Spinal cord (tissue), 10 donors: ENCODE data around the gene ENPEP. TPM values are rescaled to one million over a fixed set of nuclear protein-coding genes. Genes with fewer than 3 reads are reported as not detected.
"Not testable (repeated sequence)": the region's sequence is repeated elsewhere in the genome, so short reads cannot be mapped to it uniquely, and the experiment has no call there.

Experiments
- DNase-seq, 6 donors: peaks; one replicate each; pipeline versions ENCODE4 v3.0.0 to v3.0.0-alpha.2; 2013 to 2015; ENCODE audit warnings: low spot score in 6 of 6, low read depth in 4 of 6
- H3K27ac ChIP-seq: one replicate; pipeline ENCODE4 v1.5.1; 2013; ENCODE audit warnings: low read depth, low read length, control low read depth
- H3K27me3 ChIP-seq: one replicate; pipeline ENCODE4 v1.6.1; 2013; ENCODE audit warnings: low read length; ENCODE audit not compliant: control insufficient read depth, insufficient read depth
- H3K36me3 ChIP-seq: one replicate; pipeline ENCODE4 v1.6.1; 2013; ENCODE audit warnings: low read length; ENCODE audit not compliant: control insufficient read depth, insufficient read depth
- H3K4me1 ChIP-seq: one replicate; pipeline ENCODE4 v1.6.1; 2013; ENCODE audit warnings: low read length; ENCODE audit not compliant: control insufficient read depth, insufficient read depth
- H3K4me3 ChIP-seq: one replicate; pipeline ENCODE4 v1.5.1; 2013; ENCODE audit warnings: low read depth, low read length, control low read depth
- H3K9me3 ChIP-seq: one replicate; pipeline ENCODE4 v1.6.1; 2013; ENCODE audit warnings: low read length; ENCODE audit not compliant: control insufficient read depth, insufficient read depth
- WGBS: methylation state at CpG from one replicate; pipeline ENCODE4 v1.1.5; 2013; ENCODE audit warnings: missing lambda C conversion rate; ENCODE audit not compliant: insufficient coverage; 5-methylcytosine and 5-hydroxymethylcytosine counted together
- polyA plus RNA-seq, 2 donors: library from polyadenylated mRNA; unstranded; fragments of 120-200 nt; gene quantifications; one replicate each; pipeline ENCODE4 v1.2.1, GENCODE V29; 2013; ENCODE audit not compliant: insufficient read length in 2 of 2
- total RNA-seq, 2 donors: library from RNA; depleted of rRNA in 1 of 2; stranded (reverse); fragments of 120-200 nt in 1 of 2; fragments of >200 nt in 1 of 2; gene quantifications; one replicate each; pipeline versions ENCODE4 v1.2.3 to v1.2.4, GENCODE V29; 2013 to 2014
- donor health status: healthy.

ENPEP gene
- total and polyA plus RNA-seq, 4 donors = 2.5 to 13.2 (median 3.9) TPM

DNA sequence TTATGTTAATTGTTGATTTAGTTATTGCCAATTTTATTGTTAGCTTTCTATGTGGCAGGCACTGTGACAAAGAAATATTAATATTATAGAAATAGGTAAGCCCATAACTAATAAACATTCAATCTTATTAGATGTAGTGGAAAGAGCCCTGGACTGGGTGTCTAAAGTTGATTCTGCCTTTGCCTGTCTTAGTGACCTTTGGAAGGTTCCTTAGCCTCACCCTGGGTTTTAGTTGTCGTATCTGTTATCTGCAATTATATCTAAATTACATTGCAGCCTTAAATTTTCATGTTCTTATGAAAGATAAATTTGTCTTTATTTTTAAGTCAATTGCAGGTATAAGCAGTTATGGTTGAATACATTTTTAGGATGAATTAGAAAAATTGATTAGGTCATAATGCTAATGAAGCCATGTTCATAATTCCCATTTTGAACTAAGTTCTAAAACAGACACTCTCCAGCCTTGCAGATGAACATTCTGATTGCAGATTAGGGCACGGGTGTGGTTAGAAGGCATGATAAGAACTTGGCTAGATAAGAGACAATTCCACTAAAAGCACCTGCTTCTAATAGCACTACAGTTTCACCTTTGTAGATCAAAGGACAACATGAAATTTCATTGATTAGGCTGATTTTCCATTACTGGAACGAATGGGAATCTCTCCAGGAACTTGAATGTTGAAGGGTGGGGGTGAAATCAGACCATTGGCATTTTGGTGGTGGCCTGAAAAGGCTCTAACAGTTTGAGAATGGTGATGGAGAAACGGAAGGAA lies 17.3 kb upstream of the ENPEP start:
- Histone ChIP-seq H3K27ac (no peak overlapping the region), H3K27me3 (no peaks in the 10 kb centered on the region), H3K4me1 (no peaks in the 10 kb centered on the region), H3K9me3 (no peaks in the 10 kb centered on the region), H3K36me3 (no peaks in the 10 kb centered on the region), H3K4me3 (no peak overlapping the region)
- WGBS = 89% methylated on average over 1 of the region's 4 CpGs
- DNase-seq = no peak

DNA sequence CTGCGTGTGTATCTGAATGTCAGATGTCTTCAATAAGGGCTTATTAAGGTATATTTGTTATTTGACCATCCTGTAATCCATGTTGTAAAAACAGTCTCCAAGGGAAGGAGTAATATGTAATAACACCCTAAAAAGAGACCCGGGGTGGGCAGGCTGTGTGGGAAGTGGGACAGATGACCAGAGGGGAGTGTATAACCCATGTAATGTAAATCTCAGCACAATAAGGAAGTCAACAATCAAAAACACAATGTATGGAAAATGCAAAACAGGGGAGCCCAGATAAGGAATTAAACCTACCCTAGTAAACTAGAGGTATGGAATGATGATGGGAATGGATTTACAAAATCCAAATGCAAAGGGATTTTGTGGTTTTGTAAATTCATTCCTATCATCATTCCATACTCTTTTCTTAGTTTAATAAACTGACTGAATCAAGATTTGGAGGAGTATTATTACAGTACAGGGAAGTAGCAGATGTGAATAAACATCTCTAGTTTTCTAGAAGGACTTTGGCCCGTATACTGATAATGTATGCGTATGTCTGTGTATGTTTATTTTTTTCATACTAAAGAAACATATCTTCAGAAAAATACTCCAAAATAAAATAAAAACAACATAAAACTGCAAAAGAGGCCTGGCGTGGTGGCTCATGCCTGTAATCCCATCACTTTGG lies 15.7 kb upstream of the ENPEP start:
- DNase-seq = no peak
- no peaks in the 10 kb centered on the region for H3K4me1 ChIP-seq
- H3K27me3 ChIP-seq = no peaks in the 10 kb centered on the region
- no peaks in the 10 kb centered on the region for H3K9me3 ChIP-seq
- WGBS = 100% methylated on average over 1 of the region's 5 CpGs
- H3K27ac ChIP-seq = no peak overlapping the region
- H3K36me3 ChIP-seq = no peaks in the 10 kb centered on the region
- no peak overlapping the region for H3K4me3 ChIP-seq

DNA sequence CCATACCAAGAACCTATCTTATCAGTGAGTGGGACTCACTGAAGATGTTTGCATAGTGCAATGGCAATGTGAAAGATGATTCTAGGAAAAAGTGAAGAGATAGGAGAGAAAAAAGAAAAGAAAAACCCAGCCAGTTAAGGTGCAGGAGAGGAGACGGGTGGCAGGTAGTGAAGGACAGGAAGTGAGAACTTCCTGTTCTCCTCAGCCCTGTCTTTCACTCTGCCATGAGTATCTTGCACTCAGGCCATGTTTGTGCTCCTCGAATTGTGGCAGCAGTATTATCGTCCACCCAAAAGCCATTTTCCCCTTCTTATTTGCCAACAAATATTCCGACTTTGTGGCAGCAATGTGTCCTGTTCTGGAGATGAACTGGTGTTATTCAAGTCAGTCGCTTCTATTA lies 8.6 kb upstream of the ENPEP start:
- H3K27me3 ChIP-seq = no peaks in the 10 kb centered on the region
- no peak for DNase-seq
- no peaks in the 10 kb centered on the region for H3K36me3 ChIP-seq
- no peaks in the 10 kb centered on the region for H3K4me1 ChIP-seq
- H3K27ac ChIP-seq = no peak overlapping the region
- 94% methylated on average over 3 of the region's 5 CpGs for WGBS
- H3K4me3 ChIP-seq = no peak overlapping the region
- no peaks in the 10 kb centered on the region for H3K9me3 ChIP-seq

DNA sequence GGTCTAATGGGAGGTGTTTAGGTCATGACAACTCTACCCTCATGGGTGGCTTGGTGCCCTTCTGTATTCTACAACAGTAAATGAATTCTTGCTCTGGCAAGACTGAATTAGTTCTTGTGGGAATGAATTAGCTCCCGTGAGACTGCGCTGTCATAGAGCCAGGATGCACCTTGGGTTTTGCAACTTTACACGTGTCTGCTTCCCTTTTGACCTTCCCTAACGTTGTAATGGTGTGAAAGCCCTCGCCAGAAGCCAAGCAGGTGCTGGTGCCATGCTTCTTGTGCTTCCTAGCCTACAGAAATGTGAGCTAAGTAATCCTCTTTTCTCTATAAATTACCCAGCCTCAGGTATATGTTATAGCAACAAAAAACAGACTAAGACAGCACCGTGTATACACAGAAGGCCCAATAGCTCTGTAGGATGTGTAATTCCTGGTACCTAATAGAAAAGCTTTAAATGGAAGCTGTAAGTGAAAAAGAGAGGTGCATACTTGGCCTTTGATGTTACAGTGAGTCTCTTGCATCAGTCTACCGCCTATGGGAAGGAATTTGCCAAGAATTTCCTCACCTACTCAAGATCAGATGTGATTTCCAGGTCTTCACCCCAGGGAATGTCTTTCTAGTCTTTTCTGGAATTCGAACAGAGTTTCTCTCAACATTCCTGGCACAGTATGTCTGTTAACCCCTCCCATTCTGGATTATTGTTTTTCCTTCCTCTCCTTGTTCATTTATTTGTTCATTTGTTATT lies 3.2 kb upstream of the ENPEP start:
- DNase-seq = no peak
- H3K27ac ChIP-seq = no peak overlapping the region
- H3K9me3 ChIP-seq = no peaks in the 10 kb centered on the region
- H3K27me3 ChIP-seq = no peaks in the 10 kb centered on the region
- H3K4me1 ChIP-seq = no peaks in the 10 kb centered on the region
- H3K36me3 ChIP-seq = no peaks in the 10 kb centered on the region
- WGBS = 73% methylated on average over 3 of the region's 8 CpGs
- no peak overlapping the region for H3K4me3 ChIP-seq

DNA sequence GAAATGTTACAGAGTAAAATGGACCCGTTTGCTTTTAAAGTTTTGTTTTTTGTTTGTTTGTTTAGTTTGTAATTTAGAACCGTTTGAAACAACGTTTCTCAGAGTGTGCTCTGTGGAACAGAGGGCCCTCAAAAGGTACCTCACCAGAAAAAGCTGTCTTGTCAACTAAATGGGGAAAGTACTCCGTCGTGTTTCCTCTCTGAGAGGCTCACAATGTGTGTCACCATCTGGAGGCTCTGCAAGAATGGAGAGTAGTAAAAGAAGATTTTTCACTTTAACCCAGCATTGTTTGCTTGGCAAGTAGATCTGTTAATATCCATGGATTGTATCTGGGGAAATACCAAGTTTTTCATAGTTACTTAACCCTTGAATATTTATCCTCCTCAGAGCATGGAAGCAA lies 1.5 kb upstream of the ENPEP start:
- peak in 2 of 6 donors; percentile 14 to 28 for DNase-seq
- H3K4me1 ChIP-seq = no peaks in the 10 kb centered on the region
- no peaks in the 10 kb centered on the region for H3K36me3 ChIP-seq
- WGBS = 25% methylated on average over 4 of the region's 5 CpGs
- H3K27me3 ChIP-seq = no peaks in the 10 kb centered on the region
- H3K4me3 ChIP-seq = no peak overlapping the region
- no peaks in the 10 kb centered on the region for H3K9me3 ChIP-seq
- H3K27ac ChIP-seq = no peak overlapping the region

DNA sequence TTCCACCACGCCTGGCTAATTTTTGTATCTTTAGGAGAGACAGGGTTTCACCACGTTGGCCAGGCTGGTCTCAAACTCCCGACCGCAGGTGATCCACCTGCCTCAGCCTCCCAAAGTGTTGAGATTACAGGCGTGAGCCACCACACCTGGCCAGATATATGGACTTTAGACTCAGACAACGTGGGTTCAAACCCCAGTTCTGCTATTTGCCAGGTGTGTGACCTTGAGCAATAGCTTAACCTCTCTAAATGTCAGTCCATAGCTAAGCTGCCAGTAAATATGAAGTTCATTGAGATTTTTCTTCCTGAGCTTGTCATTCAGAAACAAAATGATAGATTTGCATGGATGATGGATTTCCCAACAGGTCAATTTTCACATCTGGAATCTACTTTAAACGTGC lies 875 bp upstream of the ENPEP start:
- not testable (repeated sequence) for H3K9me3 ChIP-seq, H3K4me3 ChIP-seq, DNase-seq, H3K27me3 ChIP-seq, H3K27ac ChIP-seq, H3K4me1 ChIP-seq, H3K36me3 ChIP-seq
- 87% methylated on average over 7 of the region's 7 CpGs for WGBS

DNA sequence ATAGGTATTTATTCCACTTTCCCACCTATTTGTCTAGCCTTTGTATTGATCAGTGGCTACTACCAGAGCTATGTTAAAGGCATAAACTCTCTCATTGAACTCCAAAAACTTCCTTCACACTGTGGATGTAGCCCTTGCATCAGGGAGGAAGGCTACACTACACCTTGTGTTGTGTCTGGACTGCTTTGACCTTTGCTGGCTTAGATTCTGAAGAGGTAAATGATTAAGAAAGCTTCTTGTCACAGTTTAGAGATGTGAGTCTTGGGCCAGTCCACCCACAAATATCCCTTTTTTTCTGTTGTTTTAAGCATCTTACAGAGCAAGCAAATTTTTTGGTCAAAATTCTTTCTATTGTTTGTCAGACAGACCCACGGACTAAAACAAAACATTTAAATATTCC lies 1.9 kb downstream of the ENPEP start:
- Histone ChIP-seq H3K36me3 (no peaks in the 10 kb centered on the region), H3K27ac (no peak overlapping the region), H3K9me3 (no peaks in the 10 kb centered on the region), H3K4me3 (no peak overlapping the region), H3K27me3 (no peaks in the 10 kb centered on the region), H3K4me1 (no peaks in the 10 kb centered on the region)
- DNase-seq = no peak
- WGBS = no CpG with 5 or more reads among the region's 1 CpG

DNA sequence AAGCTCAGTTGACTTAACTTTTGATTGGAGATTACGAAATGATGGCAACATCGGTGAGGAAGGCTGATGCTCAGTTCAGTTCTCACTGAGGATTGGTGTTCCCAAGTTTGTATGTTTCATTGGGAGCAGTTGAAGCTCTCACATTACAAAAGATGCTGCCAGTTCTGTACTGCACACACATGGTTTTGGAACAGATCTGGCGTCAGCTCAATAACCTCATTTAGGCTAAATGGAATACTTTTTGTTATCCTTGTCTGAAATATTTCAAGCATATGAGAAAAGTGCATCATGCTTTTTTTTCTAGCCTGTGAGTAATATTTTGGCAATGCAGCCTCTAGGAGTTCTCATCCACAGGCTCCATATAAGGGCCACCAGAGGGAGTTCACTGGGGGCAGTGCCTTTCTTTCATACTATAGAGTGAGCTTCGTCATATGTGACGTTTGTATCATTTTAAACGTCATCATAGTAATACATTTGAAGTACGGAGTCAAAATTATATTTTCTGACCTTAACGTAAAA lies 4.1 kb downstream of the ENPEP start:
- peak in 1 of 6 donors; percentile 44 for DNase-seq

DNA sequence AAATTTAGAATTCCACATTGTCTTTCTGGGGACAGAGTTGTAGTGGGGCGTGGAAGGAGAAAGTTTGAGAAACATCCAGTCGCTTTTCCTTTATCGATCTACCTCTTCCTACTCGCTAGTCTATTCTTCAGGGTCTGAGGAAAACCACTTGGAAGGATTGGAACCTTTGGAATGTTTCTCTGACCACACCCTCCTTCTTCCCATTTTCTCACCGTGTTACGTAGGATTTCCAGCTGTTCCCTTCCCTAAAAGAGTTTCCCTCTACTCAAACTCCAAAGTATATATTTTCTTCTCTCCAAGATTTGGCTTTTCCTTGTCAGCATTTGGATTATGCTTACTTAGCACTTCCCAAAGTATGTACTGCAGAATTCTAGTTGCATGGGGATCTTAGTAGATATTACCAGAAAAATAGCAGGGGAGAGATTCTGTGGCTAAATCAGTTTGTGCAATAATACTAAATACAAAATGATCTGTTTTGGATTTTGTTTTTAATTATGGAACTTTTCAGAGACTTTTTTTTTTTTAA lies 4.9 kb downstream of the ENPEP start:
- Histone ChIP-seq H3K27ac (no peak overlapping the region), H3K4me3 (no peak overlapping the region), H3K4me1 (no peaks in the 10 kb centered on the region), H3K27me3 (no peaks in the 10 kb centered on the region), H3K36me3 (no peaks in the 10 kb centered on the region), H3K9me3 (no peaks in the 10 kb centered on the region)
- DNase-seq = no peak
- 80% methylated on average over 2 of the region's 6 CpGs for WGBS

More for the DNA sequence above, 4.1 kb downstream of the ENPEP start:
- no peak overlapping the region for H3K27ac ChIP-seq
- H3K4me1 ChIP-seq = no peaks in the 10 kb centered on the region
- WGBS = no CpG with 5 or more reads among the region's 8 CpGs
- H3K36me3 ChIP-seq = no peaks in the 10 kb centered on the region
- H3K9me3 ChIP-seq = no peaks in the 10 kb centered on the region
- H3K27me3 ChIP-seq = no peaks in the 10 kb centered on the region
- no peak overlapping the region for H3K4me3 ChIP-seq
